Subcutaneous abdominal adipose tissue (tissue), 5 donors: ENCODE results near the gene KIAA1671.

Experiments
- H3K27ac ChIP-seq: one replicate; pipeline ENCODE4 v1.7.0; 2013; ENCODE audit warnings: low read depth, mild to moderate bottlenecking, inconsistent platforms, low read length, moderate library complexity
- H3K27me3 ChIP-seq, 5 donors: one replicate each; pipeline ENCODE4 v1.7.0; 2013; ENCODE audit warnings: low read length in 5 of 5, inconsistent platforms in 1 of 5; ENCODE audit not compliant: control insufficient read depth in 5 of 5, insufficient read depth in 4 of 5
- H3K36me3 ChIP-seq, 5 donors: one replicate each; pipeline ENCODE4 v1.7.0; 2013; ENCODE audit warnings: low read length in 5 of 5; ENCODE audit not compliant: control insufficient read depth in 5 of 5, insufficient read depth in 5 of 5
- H3K4me1 ChIP-seq, 5 donors: one replicate each; pipeline ENCODE4 v1.7.0; 2013; ENCODE audit warnings: low read length in 5 of 5, mild to moderate bottlenecking in 3 of 5, moderate library complexity in 1 of 5; ENCODE audit not compliant: control insufficient read depth in 5 of 5, insufficient read depth in 5 of 5
- H3K4me3 ChIP-seq, 5 donors: one replicate each; pipeline ENCODE4 v1.7.0; 2013; ENCODE audit warnings: low read length in 5 of 5, low read depth in 1 of 5
- H3K9ac ChIP-seq, 5 donors: one replicate each; pipeline ENCODE4 v1.7.0; 2013; ENCODE audit warnings: low read length in 5 of 5, mild to moderate bottlenecking in 4 of 5, moderate library complexity in 3 of 5
- H3K9me3 ChIP-seq, 5 donors: one replicate each; pipeline ENCODE4 v1.7.0; 2013; ENCODE audit warnings: low read length in 5 of 5; ENCODE audit not compliant: control insufficient read depth in 5 of 5
- donor health status: healthy.
- donor health status: healthy.
- donor health status: healthy.
- donor health status: healthy.
- donor health status: healthy.

KIAA1671 gene

GRCh38 chr22:24989541-24989951, 37.0 kb downstream of the KIAA1671 start:
- peak overlapping the region in 1 of 5 donors; percentile 25 for H3K9ac ChIP-seq
- no peak overlapping the region for H3K4me3 ChIP-seq
- peak overlapping the region; percentile 60 for H3K27ac ChIP-seq
- H3K9me3 ChIP-seq = no peaks in the 10 kb centered on the region
- no peaks in the 10 kb centered on the region for H3K36me3 ChIP-seq
- H3K4me1 ChIP-seq = peaks cover 12 to 61% (median 29%) of the 10 kb centered on the region in 5 donors
- H3K27me3 ChIP-seq = peaks cover 0 to 3% (median 0%) of the 10 kb centered on the region in 5 donors

- Histone ChIP-seq H3K27me3 (peaks cover 0 to 3% (median under 1%) of the 10 kb centered on the region in 5 donors), H3K36me3 (no peaks in the 10 kb centered on the region), H3K4me1 (peaks cover 12 to 55% (median 29%) of the 10 kb centered on the region in 5 donors), H3K9ac (no peak overlapping the region), H3K27ac (peak overlapping the region; percentile 60), H3K4me3 (no peak overlapping the region), H3K9me3 (no peaks in the 10 kb centered on the region)
Observed at GRCh38 chr22:24990344-24990905, 37.9 kb downstream of the KIAA1671 start.

- peaks cover 0 to 11% (median 3%) of the 10 kb centered on the region in 5 donors for H3K27me3 ChIP-seq
- no peaks in the 10 kb centered on the region for H3K9me3 ChIP-seq
- H3K27ac ChIP-seq = no peak overlapping the region
- no peak overlapping the region for H3K4me3 ChIP-seq
- peaks cover 10 to 51% (median 32%) of the 10 kb centered on the region in 5 donors for H3K4me1 ChIP-seq
- no peak overlapping the region for H3K9ac ChIP-seq
- H3K36me3 ChIP-seq = no peaks in the 10 kb centered on the region
Observed at GRCh38 chr22:24992946-24993345, 40.4 kb downstream of the KIAA1671 start.

- Histone ChIP-seq H3K27ac (no peak overlapping the region), H3K4me1 (peaks cover 7 to 46% (median 30%) of the 10 kb centered on the region in 5 donors), H3K9me3 (no peaks in the 10 kb centered on the region), H3K27me3 (peaks cover 0 to 11% (median 3%) of the 10 kb centered on the region in 5 donors), H3K36me3 (no peaks in the 10 kb centered on the region), H3K4me3 (no peak overlapping the region), H3K9ac (no peak overlapping the region)
Observed at GRCh38 chr22:24994070-24994763, 41.7 kb downstream of the KIAA1671 start.

- H3K36me3 ChIP-seq = no peaks in the 10 kb centered on the region
- no peak overlapping the region for H3K9ac ChIP-seq
- no peaks in the 10 kb centered on the region for H3K9me3 ChIP-seq
- peaks cover 4 to 31% (median 23%) of the 10 kb centered on the region in 5 donors for H3K4me1 ChIP-seq
- H3K27ac ChIP-seq = peak overlapping the region; percentile 20
- H3K27me3 ChIP-seq = peaks cover 0 to 8% (median 3%) of the 10 kb centered on the region in 5 donors
- no peak overlapping the region for H3K4me3 ChIP-seq
Observed at GRCh38 chr22:24995649-24996180, 43.2 kb downstream of the KIAA1671 start.

GRCh38 chr22:24996420-24996952, 44.0 kb downstream of the KIAA1671 start:
- peak overlapping the region in 1 of 5 donors; percentile 3 for H3K4me3 ChIP-seq
- peaks cover 0 to 8% (median 3%) of the 10 kb centered on the region in 5 donors for H3K27me3 ChIP-seq
- no peaks in the 10 kb centered on the region for H3K36me3 ChIP-seq
- no peak overlapping the region for H3K9ac ChIP-seq
- H3K9me3 ChIP-seq = no peaks in the 10 kb centered on the region
- H3K4me1 ChIP-seq = peaks cover 2 to 24% (median 19%) of the 10 kb centered on the region in 5 donors
- peak overlapping the region; percentile 20 for H3K27ac ChIP-seq

GRCh38 chr22:24997023-24997422, 44.5 kb downstream of the KIAA1671 start:
- Histone ChIP-seq H3K4me1 (peaks cover 0 to 21% (median 14%) of the 10 kb centered on the region in 5 donors), H3K36me3 (no peaks in the 10 kb centered on the region), H3K27ac (peak overlapping the region; percentile 8), H3K27me3 (peaks cover 0 to 8% (median 3%) of the 10 kb centered on the region in 5 donors), H3K4me3 (no peak overlapping the region), H3K9ac (no peak overlapping the region), H3K9me3 (no peaks in the 10 kb centered on the region)

- peaks cover 2 to 21% (median 11%) of the 10 kb centered on the region in 5 donors for H3K4me1 ChIP-seq
Observed at GRCh38 chr22:25000686-25001085, 48.2 kb downstream of the KIAA1671 start.

GRCh38 chr22:25002241-25002985, 49.9 kb downstream of the KIAA1671 start:
- no peak overlapping the region for H3K9ac ChIP-seq

More at GRCh38 chr22:25000686-25001085, 48.2 kb downstream of the KIAA1671 start:
- Histone ChIP-seq H3K4me3 (no peak overlapping the region), H3K27ac (no peak overlapping the region), H3K9me3 (no peaks in the 10 kb centered on the region), H3K36me3 (no peaks in the 10 kb centered on the region), H3K9ac (no peak overlapping the region), H3K27me3 (peaks cover 0 to 8% (median 1%) of the 10 kb centered on the region in 5 donors)

More at GRCh38 chr22:25002241-25002985, 49.9 kb downstream of the KIAA1671 start:
- H3K27ac ChIP-seq = no peak overlapping the region
- H3K36me3 ChIP-seq = no peaks in the 10 kb centered on the region
- no peak overlapping the region for H3K4me3 ChIP-seq
- H3K9me3 ChIP-seq = no peaks in the 10 kb centered on the region
- peaks cover 0 to 9% (median 2%) of the 10 kb centered on the region in 5 donors for H3K4me1 ChIP-seq
- no peaks in the 10 kb centered on the region for H3K27me3 ChIP-seq
